Measurements from ENCODE around the gene KRTAP5-2.
"Not testable (repeated sequence)": the region's sequence is repeated elsewhere in the genome, so short reads cannot be mapped to it uniquely, and the experiment has no call there.

Gene KRTAP5-2

DNA sequence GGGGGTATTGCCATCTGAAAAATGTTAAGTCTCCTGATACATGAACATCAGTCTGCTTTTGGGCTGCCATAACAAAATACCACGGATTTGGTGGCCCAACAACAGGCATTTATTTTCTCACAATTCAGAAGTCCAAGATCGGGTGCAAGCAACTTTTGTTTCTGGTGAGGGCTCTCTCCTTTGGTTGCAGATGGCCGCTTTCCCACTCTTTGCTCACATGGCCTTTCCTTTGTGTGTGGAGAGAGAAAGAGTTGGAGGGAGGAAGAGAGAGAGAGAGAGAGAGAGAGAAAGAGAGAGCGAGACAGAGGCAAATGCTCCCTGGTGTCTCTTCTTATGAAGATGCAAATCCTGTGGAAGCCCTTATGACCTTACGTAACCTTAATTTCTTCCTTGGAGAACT lies 2.5 kb upstream of the KRTAP5-2 start:
- TF ChIP-seq, protein P1, sequence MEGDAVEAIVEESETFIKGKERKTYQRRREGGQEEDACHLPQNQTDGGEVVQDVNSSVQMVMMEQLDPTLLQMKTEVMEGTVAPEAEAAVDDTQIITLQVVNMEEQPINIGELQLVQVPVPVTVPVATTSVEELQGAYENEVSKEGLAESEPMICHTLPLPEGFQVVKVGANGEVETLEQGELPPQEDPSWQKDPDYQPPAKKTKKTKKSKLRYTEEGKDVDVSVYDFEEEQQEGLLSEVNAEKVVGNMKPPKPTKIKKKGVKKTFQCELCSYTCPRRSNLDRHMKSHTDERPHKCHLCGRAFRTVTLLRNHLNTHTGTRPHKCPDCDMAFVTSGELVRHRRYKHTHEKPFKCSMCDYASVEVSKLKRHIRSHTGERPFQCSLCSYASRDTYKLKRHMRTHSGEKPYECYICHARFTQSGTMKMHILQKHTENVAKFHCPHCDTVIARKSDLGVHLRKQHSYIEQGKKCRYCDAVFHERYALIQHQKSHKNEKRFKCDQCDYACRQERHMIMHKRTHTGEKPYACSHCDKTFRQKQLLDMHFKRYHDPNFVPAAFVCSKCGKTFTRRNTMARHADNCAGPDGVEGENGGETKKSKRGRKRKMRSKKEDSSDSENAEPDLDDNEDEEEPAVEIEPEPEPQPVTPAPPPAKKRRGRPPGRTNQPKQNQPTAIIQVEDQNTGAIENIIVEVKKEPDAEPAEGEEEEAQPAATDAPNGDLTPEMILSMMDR (IDR thresholded peaks at IDR 0.05; ENCODE audit: low read depth, low read length, missing control alignments): no peak
- DNase-seq (ENCODE audit: extremely low read depth, low read depth): no peak

DNA sequence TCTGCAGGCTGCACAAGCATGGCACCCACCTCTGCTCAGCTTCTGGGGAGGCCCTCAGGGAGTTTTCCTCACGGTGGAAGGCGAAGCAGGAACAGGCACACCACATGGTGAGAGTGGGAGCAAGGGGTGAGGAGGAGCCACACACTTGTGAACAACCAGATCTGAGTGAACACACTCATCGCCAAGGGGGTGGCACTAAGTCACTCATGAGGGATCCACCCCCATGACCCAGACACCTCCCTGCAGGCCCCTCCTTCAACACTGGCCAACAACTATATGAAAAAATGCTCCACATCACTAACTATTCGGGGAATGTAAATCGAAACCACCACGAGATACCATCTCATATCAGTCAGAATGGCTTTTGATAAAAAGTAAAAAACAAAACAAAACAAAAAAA lies 722 bp upstream of the KRTAP5-2 start:
- DNase-seq (ENCODE audit: extremely low read depth, low read depth): no peak
- TF ChIP-seq, protein P1 (IDR thresholded peaks at IDR 0.05; ENCODE audit: low read depth, low read length, missing control alignments): no peak
- H3K4me3 ChIP-seq (replicated peaks; ENCODE audit: low read depth, low read length): no peak overlapping the region

More for the DNA sequence above, 2.5 kb upstream of the KRTAP5-2 start:
- no peak overlapping the region for H3K4me3 ChIP-seq (replicated peaks; ENCODE audit: low read depth, low read length)

DNA sequence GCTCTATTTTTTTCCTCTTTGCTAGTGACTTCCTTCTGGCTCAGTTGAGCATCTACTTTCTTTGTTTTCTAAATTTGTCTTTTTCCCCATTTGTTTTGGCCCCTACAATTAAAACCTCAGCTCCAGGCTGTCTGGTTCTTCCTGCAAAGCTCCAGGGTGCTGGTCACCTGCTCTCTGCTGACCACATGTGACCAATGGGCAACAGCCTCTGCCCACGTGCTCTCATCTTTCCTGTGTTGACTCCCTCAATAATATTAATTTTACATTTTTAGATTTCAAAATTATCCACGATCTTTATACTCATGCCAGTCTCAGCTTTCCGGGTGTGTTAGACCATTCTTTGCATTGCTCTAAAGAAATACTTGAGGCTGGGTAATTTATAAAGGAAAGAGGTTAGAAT lies 312 bp upstream of the KRTAP5-2 start:
- not testable (repeated sequence) for DNase-seq (ENCODE audit: extremely low read depth, low read depth)

DNA sequence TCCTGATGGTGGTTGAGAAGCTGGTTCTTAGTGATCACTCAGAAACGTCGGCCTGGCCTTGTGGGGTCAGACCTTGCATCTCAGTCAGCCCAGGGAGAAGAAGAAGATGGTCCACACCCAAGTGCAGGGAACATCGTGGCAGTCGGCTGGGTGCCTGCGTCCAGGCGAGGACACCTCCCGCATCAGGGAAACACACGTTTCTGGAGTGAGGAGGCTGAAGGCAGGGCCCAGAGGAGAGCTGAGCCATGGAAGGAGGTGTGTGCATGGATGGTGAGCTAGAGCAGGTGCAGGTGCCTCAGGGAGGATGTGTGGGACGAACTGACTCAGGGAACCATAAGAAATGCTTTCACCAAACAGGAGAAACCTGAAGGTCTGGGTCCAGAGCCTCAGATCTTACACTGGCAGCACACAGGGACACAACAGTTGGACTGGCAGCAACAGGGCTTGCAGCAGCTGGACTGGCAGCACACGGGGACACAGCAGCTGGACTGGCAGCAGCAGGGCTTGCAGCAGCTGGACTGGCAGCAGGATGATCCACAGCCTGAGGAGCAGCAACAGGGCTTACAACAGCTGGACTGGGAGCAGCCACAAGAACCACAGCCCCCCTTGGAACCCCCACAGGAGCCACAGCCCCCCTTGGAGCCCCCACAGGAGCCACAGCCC lies 632 bp downstream of the KRTAP5-2 start:
- DNase-seq (ENCODE audit: extremely low read depth, low read depth): no peak
- no peak overlapping the region for H3K4me3 ChIP-seq (replicated peaks; ENCODE audit: low read depth, low read length)
- TF ChIP-seq, protein P1 (IDR thresholded peaks at IDR 0.05; ENCODE audit: low read depth, low read length, missing control alignments): no peak

More for the DNA sequence above, 312 bp upstream of the KRTAP5-2 start:
- H3K4me3 ChIP-seq (replicated peaks; ENCODE audit: low read depth, low read length): not testable (repeated sequence)

- DNase-seq (ENCODE audit: extremely low read depth, low read depth); H3K4me3 ChIP-seq (replicated peaks; ENCODE audit: low read depth, low read length): not testable (repeated sequence)
Observed at GRCh38 chr11:1596576-1597121, 1.4 kb downstream of the KRTAP5-2 start.

- H3K4me3 ChIP-seq (replicated peaks; ENCODE audit: low read depth, low read length); DNase-seq (ENCODE audit: extremely low read depth, low read depth): not testable (repeated sequence)
Observed at GRCh38 chr11:1595994-1596575, 2.0 kb downstream of the KRTAP5-2 start.

- TF ChIP-seq, protein P1 (IDR thresholded peaks at IDR 0.05; ENCODE audit: low read depth, low read length, missing control alignments): no peak
- DNase-seq (ENCODE audit: extremely low read depth, low read depth): no peak
- no peak overlapping the region for H3K4me3 ChIP-seq (replicated peaks; ENCODE audit: low read depth, low read length)
Observed at GRCh38 chr11:1592628-1593027, 5.5 kb downstream of the KRTAP5-2 start.

DNA sequence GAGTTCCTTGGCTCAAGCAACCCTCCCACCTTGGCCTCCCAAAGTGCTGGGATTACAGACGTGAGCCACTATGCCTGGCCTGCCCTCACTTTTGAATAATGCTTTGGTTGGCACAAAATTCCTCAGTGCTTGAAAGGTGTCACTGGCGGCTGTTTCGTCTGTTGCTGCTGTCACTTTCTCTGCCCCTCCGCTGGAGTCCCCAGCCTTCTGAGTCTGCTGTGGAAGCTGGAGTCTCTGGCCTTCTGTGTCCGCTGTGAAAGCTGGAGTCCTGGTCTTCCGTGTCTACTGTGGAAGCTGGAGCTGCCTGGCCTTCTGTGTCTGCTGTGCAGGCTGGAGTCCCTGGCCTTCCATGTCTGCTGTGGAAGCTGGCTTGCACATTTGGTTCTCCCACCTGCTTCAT lies 8.1 kb downstream of the KRTAP5-2 start:
- no peak overlapping the region for H3K4me3 ChIP-seq (replicated peaks; ENCODE audit: low read depth, low read length)
- TF ChIP-seq, protein P1 (IDR thresholded peaks at IDR 0.05; ENCODE audit: low read depth, low read length, missing control alignments): no peak
- no peak for DNase-seq (ENCODE audit: extremely low read depth, low read depth)

DNA sequence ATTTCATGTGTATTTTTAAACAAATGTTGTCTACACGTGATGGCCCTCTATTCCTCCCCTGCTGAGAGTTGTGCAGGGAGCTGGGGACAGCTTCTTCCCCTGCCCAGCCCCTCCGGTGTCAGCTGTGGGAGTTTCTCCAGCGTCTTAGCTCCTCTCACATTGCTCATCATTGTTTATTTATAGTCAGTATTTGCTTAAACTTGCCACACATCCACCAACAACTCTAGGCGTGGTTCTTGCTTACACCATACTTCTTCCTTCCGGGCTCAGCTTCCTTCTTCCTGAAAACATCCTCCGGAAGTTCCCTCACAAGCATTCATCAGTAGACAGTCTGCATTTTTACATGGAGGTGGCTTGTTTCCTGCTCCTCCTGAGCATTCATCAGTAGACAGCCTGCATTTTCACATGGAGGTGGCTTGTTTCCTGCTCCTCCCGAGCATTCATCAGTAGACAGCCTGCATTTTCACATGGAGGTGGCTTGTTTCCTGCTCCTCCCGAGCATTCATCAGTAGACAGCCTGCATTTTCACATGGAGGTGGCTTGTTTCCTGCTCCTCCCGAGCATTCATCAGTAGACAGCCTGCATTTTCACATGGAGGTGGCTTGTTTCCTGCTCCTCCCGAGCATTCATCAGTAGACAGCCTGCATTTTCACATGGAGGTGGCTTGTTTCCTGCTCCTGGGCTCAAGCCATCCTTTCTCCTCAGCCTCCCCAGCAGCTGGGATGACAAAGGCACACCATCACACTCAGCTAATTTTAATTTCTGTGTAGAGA lies 8.7 kb downstream of the KRTAP5-2 start:
- not testable (repeated sequence) for DNase-seq (ENCODE audit: extremely low read depth, low read depth); H3K4me3 ChIP-seq (replicated peaks; ENCODE audit: low read depth, low read length)
